ENCODE data around the gene POLK. TPM values are rescaled to one million over a fixed set of nuclear protein-coding genes. Genes with fewer than 3 reads are reported as not detected.

The POLK gene
- total and polyA plus RNA-seq, 2 of the 4 experiments (the other 2 are of a cell fraction), result 10.4 to 24.4 TPM

DNA sequence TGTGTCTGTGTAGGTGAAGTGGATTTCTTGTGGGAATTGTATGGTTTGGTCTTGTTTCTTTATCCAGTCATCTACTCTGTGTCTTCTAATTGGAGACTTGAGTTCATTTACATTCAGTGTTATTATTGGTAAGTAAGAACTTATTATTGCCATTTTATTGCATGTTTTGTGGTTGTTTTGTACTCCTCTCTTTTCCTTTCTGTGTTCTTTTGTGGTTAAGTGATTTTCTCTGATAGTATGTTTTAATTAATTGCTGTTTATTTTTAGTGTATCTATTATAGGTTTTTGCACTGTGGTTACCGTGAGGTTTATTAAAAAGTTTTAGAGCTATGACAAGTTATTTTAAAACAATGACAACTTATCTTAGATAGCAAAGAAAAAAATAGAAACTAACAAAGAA lies 8.1 kb downstream of the POLK start:
- H4K20me1 ChIP-seq (ENCODE audit: insufficient read depth, low read length), result peaks cover 7% of the 10 kb centered on the region
- H2AK5ac ChIP-seq (ENCODE audit: low read depth, low read length), result no peak overlapping the region
- H3K4ac ChIP-seq (ENCODE audit: low read depth, low read length), result no peak overlapping the region
- no peak overlapping the region for H2AK9ac ChIP-seq (replicated peaks; ENCODE audit: low read depth, low read length, poor library complexity)
- H4K8ac ChIP-seq (ENCODE audit: low read depth in 2 of 2, low read length in 2 of 2), result no peak overlapping the region
- peaks cover 24 to 36% of the 10 kb centered on the region in 2 experiments for H3K79me1 ChIP-seq (ENCODE audit: low read depth in 1 of 2, low read length in 2 of 2)
- H3K9me3 ChIP-seq (ENCODE audit: control insufficient read depth, insufficient read depth, low read length), result peaks cover 5% of the 10 kb centered on the region; the same call in 1 of the 2 replicates
- no peak overlapping the region for H2AFZ ChIP-seq (replicated peaks; ENCODE audit: low read length, poor library complexity)
- ChIA-PET CTCF (interaction anchor here (0.6 kb wide), 1 partner anchor 1572 kb away, joined by 3 read pairs; no protein-coding TSS in a partner anchor), POLR2A (ENCODE audit: unreplicated experiment) (no interaction called here)
- no peak overlapping the region for H3K14ac ChIP-seq (replicated peaks; ENCODE audit: low read depth, low read length)
- ATAC-seq (ENCODE audit: low read depth) (no peak), DNase-seq (no peak)
- intact Hi-C loops (cut with micrococcal nuclease), result no loop called here
- no peak overlapping the region for H3K18ac ChIP-seq (ENCODE audit: low read depth, low read length)
- no peak overlapping the region for H3K23ac ChIP-seq (ENCODE audit: low read depth, low read length)
- WGBS, 2 experiments (ENCODE audit: extremely low coverage in 2 of 2, insufficient read length in 1 of 2), result no CpG with 5 or more reads among the region's 1 CpG
- H2BK20ac ChIP-seq (ENCODE audit: low read depth, low read length), result no peak overlapping the region
- H3K56ac ChIP-seq (ENCODE audit: extremely low read depth, insufficient read depth, low read length), result no peak overlapping the region
- H4K5ac ChIP-seq (ENCODE audit: low read depth, low read length), result no peak overlapping the region
- no peak overlapping the region for H3K4me2 ChIP-seq (ENCODE audit: low read depth, low read length)
- in situ Hi-C loops (cut with MboI; ENCODE audit: low sequenced_read_pairs), result no loop called here
- H3K27ac ChIP-seq (ENCODE audit: insufficient read depth, low read length), result no peak overlapping the region
- no peak overlapping the region for H2BK120ac ChIP-seq (ENCODE audit: low read depth, low read length)
- H4K91ac ChIP-seq (ENCODE audit: insufficient read depth, low read depth, low read length), result no peak overlapping the region
- no peaks in the 10 kb centered on the region for H3K4me1 ChIP-seq (ENCODE audit: control insufficient read depth, insufficient read depth, low read length)
- H3K27me3 ChIP-seq (ENCODE audit: control insufficient read depth, insufficient read depth, low read length), result no peaks in the 10 kb centered on the region
- H3K36me3 ChIP-seq (ENCODE audit: control insufficient read depth, insufficient read depth, low read length), result peaks cover 2% of the 10 kb centered on the region
- no peak overlapping the region for H2BK5ac ChIP-seq (ENCODE audit: low read depth, low read length, poor library complexity, severe bottlenecking)
- H3K4me3 ChIP-seq (ENCODE audit: insufficient read depth, low read depth, low read length), result no peak overlapping the region
- H3K9me1 ChIP-seq (ENCODE audit: insufficient read depth, low read length), result no peaks in the 10 kb centered on the region; the same call in 1 of the 2 replicates
- dilution Hi-C loops (cut with HindIII; ENCODE audit: low sequenced_read_pairs, unreplicated experiment), result no loop called here
- no TSS peak for BruUV-seq (replicated peaks)
- TF ChIP-seq MAFK (IDR thresholded peaks at IDR 0.05; ENCODE audit: low read depth, low read length) (no peak), RFX5 (IDR thresholded peaks at IDR 0.05; ENCODE audit: low read depth, low read length) (no peak)
- TF ChIP-seq, protein P1, sequence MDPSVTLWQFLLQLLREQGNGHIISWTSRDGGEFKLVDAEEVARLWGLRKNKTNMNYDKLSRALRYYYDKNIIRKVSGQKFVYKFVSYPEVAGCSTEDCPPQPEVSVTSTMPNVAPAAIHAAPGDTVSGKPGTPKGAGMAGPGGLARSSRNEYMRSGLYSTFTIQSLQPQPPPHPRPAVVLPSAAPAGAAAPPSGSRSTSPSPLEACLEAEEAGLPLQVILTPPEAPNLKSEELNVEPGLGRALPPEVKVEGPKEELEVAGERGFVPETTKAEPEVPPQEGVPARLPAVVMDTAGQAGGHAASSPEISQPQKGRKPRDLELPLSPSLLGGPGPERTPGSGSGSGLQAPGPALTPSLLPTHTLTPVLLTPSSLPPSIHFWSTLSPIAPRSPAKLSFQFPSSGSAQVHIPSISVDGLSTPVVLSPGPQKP (IDR thresholded peaks at IDR 0.05; ENCODE audit: borderline replicate concordance, low read depth, low read length), result no peak
- no peak overlapping the region for H3K9ac ChIP-seq (ENCODE audit: low read depth, low read length)
- no peak overlapping the region for H2BK15ac ChIP-seq (ENCODE audit: low read depth, low read length)
